Measurements from ENCODE around the gene SP2.
A peak's percentile ranks its signal among the peaks of the same experiment; 100 is the strongest.

SP2 gene

DNA sequence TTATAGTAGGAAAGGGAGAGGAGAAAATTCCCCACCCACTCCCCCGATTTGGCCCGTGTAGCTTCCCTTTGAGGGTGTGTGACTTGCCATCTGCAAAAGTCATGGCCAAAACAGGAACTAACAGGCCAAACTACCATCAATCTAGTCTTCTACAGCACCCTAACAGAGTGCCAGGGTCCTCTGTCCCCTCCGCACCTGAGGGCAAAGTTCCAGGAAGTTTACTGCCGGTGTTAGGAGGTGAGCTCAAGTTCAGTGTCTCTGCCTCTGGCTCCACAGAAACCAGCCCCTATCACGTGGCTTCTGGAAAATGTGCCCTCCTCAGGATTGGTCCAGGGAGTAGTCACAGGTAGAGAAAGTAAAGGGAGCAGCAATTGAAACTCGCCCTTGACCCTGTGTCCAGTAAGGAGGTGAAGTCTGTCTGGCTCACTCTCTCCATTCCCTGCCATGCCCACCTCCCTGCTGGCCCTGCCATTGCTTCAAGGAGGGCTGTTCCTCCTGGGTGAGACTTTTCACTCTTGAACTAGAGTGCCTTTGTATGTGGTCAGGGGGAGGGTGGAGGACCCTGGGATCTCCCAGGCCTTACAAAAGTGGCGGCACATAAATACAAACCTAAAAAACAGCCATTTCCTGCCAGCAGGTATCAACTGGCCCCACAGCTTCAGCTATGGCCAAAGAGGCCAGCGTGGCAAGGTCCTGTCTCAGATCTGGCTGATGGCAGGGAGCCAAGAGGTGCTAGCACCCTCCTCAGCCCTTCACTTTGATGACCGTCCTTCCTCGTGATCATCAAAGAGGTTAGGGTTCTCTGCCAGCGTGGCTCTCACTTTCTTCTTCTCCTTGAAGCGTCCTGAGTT lies 56.4 kb downstream of the SP2 start:
- no peak for DNase-seq

DNA sequence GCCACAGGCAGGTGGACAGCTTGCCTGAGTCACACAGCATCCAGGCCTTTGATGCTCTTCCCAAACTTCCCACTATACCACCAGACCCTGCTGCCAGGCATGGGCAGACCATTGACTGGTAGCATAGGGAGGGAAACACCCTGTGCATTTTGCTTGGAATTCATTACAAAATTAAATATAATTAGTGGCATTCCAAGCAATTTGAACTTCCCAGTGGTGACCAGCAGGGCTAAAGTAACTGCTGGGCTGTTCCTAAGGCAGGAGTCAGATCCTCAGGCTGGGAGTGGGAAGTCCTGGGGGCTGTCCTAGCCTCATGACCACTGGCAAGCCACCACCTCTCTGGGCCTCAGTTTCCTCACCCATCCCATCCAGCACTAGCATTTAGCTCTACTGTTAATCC lies 57.9 kb downstream of the SP2 start:
- DNase-seq = no peak

DNA sequence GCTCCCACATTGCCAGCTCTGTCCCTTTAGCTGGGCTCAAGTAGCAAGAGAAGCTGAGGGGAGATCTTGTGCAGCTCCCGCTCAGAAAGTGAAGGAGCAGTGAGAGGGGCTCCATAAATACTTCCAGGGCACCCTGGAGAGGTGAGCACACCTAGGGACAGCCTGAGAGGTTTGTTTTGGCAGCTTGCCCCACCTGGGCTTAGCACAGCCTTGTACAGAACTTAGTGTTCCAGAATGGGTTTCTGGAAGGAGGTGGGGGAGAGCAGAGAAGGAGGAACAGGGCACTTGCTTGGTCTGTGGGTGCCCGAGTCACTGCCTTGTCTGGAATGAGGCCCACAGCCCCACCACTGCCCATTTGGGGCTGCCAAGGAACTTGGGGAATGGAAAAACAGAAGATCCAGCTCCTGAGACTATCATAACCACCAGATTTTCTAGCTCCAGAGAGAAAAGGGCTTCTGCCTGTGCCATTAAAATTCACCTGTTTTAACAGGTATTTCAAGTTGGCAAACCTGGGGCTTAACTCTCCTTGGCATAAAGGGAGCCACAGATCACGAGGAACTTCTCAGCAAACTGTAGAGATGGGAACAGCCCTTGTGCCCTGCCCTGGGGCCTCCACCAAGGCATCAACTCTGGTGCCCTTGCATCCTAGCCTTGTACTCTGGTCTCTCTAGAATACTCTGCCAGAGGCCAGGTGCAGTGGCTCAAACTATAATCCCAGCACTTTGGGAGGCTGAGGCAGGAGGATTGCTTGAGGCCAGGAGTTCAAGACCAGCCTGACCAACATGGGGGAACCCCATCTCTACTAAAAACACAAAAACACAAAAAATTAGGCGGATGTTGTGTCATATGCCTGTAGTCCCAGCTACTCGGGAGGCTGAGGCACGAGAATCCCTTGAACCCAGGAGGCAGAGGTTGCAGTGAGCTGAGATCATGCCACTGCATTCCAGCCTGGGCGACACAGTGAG lies 59.7 kb downstream of the SP2 start:
- no peak for DNase-seq

DNA sequence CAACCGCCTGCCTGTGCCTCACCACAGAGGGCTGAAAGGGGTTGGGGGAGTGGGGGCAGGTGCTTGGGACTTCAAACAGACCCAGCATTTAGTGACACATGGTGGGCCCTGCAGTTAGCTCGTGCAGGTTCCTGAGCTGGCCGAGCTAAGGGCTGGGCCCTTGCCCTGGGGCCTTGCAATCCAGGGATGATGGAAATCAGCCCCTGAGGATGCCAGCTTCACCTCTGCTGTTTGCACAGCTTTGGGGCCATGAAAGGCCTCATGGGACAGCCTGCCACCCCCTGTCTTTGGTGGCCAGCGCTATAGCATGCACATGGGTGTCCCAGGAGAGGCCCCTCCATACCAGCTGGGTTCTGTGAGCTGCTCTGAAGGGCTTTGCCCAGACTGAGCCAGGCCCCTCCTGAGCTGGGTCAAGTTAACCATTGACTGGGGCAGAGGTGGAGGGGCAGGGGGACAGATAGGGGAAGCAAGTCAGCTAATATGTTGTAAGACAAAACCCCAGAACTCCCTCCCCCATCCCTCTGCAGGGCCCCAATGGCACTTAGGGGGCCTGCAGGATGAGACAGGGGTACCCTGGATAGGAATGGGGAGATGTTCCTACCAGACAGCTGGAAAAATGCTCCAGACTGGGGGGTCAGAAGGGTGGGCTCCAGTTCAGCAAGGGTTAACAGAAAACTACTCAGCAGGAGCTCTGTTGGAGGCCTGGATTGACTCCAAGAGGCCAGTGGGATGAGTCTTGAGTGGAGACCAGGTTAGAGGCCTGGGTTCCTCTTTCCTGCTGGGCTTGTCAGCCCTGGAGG lies 61.0 kb downstream of the SP2 start:
- no peak for DNase-seq

DNA sequence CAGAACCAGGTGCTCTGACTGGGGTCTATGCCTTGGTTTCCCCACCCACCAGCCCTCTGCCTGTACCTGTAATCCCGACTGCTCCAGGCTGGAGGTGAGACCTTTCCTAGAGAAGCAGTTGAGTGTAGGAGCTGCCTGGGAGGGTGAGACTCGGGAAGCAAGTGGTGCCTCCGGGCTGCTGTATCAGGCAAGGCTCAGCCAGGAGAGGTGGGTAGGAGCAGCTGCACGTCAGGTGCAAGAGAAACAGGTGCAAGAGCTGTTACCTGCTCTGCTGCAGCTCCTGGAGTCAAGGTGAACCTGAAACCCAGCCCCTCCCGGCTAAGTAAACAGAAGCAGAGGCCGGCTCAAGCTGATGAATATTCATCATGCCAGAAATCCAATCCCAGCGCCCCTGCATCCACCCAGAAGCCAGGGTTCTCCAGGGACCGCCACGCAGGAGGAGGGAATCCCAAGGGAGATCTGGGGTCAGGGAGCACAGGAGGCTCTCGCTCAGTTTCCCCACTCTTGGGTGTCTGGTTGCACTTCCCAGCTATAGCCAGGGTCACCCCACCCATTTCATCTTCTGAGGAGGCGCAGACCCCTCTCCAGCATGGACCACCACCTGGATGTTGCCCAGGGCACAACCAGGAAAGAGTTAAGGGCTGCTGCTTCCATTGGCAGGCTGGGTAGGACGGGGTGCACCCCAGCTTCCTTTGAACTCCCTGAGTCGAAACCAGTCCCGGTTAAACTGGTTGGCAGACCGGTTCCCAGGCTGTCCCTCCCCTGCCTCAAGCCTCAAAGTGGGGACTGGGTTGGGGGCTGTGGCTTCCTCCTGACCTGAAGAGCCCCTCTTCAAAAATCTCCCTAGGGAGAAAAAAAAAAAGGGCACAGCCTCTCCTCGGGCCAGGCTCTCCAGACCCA lies 61.8 kb downstream of the SP2 start, which contains the start of gene PRR15L:
TSS of gene PRR15L (minus strand) at position 293 of the 900 bp plus-strand sequence. CDS start 4,649 bp downstream, outside the sequence.
- no peak for DNase-seq

DNA sequence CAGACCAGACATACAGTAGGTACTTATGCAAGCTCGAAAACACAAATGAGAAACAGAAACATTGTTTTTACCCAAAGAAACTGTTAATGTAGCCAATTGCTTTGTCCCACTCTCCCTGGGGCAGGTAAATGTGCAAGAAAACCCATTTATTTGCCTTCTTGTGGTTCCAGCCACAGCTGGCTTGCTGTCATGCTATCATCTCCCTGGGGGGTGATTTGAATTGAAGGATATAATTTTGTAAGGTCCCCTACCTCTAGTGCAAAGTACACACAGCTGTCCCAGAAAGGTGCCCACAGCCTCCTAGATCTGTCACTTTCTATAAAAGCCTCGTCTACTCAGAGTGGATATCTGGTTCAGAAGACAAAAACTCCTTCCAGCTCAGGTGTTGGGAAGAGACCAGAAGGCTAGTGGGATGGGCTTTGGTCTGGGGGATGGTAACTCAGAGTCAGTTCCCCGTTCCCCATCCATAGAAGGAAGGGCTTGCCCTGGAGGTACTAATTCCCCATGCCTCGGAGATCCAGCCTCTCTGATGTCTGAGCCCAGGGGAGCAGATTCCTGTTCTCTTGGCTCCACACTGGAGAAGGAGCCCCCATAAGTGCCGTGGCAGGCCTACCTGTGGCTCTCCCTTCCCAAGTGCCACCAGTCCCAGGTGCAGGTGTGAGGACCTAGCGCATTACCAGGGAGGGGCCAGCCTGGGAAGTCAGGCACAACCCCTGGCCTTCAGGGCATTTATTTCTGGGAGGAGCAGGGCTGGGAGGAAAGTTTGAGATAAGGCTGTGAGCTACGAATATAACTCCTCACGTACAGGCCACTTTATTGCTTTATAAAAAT lies 64.0 kb downstream of the SP2 start:
- no peak for DNase-seq

DNA sequence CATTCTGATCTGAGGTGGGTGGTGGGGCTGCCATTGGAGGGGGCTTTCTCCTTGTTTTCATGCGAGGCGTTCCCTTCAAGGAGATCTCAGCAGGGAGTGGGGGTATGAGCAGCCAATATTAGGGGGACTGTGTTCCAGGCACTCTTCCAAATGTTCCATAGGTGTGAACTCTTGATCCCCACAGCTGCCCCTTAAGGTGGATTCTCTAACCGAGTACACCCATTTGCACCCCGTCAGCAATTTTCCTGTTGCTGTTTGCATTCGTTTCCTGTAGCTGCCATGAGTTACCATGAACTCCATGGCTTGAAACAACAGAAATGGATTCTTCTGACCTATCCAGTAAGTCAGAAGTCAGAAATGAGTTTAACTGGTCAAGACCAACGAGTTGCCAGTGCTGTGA lies 65.4 kb downstream of the SP2 start:
- no peak for DNase-seq

DNA sequence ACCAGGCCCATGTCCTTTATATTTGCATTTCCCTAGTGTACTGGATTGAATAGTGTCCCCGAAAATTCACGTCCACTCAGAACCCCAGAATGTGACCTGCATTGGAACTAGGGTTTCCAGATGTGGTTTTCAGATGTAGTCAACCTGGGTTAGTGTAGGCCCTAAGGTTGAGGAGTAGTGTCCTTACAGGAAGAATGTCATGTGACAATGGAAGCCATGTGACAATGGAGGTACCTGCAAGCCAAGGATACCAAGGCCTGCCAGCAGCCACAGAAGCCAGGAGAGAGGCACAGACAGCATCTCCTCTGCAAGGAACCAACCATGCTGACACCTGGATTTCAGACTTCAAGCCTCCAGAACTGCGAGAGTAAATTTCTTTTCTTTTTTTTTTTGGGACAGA lies 66.9 kb downstream of the SP2 start:
- no peak for DNase-seq

DNA sequence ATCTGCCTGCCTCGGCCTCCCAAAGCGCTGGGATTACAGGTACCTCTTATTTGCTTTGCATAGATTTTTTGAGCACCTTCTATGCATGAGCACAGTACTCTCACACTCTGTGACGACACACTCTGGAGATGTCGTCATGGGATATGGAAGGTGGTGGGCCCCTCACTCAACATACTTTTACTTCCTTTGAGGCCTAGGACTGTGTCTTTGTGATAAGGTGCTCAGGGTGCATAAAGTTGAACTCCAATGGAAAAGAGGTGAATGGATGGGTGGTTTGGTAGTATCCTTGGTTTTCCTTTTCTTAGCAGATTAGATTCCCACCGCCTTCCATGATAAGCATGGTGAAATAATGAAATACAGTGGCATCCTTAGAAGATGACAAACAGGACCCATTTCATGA lies 68.8 kb downstream of the SP2 start:
- no peak for DNase-seq

DNA sequence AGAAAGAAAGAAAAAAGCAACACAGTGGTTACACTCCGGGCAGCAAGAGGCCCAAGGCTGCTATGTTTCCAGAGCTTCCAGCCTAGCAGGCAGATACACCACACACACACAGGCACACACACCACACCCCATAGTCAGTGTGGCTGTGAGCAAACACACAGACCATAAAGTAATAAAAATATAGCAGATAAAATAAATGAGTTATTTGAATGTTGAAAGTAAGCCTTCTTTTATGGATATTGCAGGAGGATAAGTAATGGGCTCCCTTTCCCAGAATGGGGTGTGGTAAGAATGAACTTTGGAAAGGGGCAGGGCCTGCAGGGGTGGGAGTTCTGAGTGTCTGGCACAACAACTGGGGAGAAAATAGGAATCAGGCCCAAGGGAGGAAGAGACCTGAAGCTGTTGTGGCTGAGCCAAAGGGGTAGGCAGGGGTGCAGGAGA lies 70.1 kb downstream of the SP2 start:
- no peak for DNase-seq

DNA sequence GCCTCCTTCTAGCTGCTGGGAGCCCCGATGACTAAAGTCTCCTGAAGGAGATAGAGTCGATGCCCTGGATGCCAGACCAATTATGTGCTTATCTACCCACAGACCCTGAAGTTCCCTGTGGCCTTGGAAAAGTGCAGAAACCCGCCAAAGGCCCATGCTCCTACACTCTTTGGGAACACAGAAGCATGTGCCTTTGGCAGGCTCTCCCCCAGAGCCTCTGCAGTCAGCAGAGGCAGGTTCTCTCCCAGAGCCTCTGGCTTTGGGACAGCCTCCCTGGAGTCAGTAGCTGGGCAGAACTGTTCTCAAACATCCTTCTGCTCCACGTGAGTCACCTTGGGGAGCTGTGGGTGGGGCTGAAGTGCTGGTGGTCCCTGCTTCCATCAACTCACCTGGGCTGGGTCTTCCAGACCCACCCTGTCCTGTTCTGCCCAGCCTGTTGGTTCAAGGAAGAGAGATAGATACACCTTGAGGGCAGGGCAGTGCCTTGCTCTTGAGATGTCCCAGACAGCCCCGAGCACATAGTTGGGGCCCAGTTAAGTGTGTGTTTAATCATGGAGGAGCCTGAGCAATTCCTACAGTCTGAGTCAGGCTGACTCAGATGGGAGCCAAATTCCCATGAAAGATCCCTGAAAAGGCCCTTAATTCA lies 71.7 kb downstream of the SP2 start:
- no peak for DNase-seq

DNA sequence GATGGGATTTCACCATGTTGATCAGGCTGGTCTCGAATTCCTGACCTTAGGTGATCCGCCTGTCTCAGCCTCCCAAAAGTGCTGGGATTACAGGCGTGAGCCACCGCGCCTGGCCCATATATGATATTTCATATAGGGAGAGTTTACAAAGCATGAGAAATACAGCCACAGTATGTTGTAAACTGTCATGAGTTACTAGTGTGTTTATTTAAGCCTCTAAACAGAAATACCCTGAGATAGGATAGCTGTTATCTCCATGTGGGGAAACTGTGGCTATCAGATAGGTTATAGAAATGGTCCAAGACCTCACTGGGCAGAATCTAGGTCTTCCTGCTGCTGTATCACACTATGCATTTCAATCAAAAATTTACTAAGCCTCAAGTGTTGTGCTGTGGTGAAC lies 72.8 kb downstream of the SP2 start:
- no peak for DNase-seq

DNA sequence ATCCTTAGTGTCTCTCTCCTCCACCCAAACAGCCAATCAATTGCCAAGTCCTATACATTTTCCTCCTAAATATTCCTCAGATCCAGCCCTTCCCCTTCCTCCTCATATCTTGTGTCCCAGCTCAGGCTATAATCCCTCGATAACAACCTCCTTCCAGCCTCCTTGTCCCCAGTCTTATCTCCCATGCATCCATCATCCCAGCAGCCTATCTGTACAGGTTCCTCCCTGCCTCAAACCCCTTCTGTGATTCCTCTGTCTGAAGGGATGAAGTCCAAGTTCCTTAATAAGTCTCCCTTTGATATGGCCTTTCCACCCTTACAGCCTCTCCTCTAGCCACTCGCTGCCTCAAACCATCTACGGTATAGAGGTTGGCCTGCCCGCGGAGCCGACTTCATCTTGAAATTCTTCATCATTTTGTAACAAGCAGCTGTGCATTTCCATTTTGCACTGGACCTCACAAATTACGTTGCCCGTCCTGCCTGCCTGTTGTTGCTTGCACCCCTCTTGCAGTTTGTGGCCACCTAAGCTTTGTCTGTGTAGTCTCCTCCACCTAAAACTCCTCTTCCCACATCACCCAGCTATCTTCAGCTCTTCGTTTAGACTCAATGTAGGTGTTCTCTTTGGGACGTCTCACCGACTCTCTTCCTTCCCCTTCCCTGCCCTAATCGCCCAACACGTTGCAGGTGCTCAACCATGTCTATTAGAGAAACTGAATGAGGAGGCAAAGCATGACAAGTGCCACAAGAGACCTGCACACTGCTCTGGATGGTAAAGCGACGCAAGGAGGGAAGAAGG lies 74.1 kb downstream of the SP2 start:
- no peak for DNase-seq

DNA sequence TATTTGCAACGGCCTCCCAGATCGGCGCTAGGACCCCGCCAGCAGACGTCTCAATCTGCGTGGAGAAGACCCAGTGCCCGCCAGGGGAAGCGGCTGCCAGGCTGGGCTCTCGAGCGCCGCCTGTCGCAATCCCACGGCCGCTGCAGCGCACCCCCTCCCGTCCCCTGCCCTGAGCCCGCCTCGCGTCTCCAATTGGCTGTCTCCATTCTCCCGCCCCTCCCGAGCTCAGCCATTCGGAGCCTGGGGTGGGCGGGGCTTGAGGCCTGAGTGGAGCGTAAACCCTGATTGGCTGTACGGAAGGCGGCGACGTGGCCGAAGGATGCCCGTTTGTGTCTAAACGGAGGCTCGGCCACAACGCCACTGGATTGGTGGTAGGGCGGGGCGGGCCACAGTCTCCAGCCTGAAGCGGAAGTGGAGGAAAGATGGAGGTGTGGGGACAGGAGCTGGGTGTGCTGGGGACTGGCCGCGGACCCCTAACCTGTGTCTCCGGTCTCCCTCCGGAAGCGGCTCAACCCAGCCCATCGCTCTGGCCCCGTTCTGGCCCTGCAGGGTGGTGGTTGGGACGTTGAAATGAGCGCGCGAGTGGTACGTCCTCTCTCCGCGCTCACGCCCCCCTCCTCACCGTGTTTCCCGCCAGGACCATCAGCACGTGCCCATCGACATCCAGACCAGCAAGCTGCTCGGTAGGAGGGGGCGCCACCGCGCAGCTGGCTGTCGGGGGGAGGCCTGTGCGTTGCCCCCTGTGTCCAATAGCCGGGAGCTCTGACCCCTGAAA lies 74.9 kb downstream of the SP2 start, which contains the start of gene CDK5RAP3:
TSS of gene CDK5RAP3 (plus strand) at position 389 of the 775 bp plus-strand sequence. CDS start at position 423, 34 bp downstream.
- peak; percentile 100 for DNase-seq

DNA sequence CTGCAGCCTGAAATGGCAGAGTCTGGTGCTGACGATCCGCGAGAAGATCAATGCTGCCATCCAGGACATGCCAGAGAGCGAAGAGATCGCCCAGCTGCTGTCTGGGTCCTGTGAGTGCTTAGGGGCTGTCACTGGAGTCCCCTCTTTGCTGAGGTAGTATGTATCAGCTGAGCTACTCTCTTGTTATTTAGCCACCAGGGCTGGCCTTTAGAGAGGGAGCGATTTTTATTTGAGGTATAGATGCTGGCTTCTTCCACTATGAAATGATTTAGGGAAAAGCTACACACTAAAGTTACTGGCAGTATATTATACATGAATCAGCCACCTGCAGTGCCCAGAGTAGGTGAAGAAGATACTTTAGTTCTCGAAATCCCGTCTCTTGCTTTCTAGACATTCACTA lies 77.5 kb downstream of the SP2 start:
- no peak for DNase-seq

DNA sequence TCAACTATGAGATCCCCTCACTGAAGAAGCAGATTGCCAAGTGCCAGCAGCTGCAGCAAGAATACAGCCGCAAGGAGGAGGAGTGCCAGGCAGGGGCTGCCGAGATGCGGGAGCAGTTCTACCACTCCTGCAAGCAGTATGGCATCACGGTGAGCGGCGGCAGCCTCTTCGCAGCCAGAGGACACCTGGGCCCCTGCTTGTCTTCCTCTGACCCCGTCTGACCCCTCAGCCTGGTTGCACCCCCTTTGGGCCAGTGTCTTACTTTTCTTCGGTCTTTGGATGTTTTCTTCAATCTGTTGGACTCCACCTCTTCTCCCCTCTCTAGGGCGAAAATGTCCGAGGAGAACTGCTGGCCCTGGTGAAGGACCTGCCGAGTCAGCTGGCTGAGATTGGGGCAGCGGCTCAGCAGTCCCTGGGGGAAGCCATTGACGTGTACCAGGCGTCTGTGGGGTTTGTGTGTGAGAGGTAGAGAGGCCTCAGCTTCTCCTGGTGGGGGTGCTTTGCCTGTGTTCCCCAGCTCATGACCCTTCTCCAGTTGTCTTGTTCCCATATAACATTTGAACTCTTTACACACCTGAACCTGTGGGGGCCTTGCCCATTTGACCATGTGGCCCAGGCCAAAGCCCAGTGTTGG lies 79.3 kb downstream of the SP2 start:
- no peak for DNase-seq

DNA sequence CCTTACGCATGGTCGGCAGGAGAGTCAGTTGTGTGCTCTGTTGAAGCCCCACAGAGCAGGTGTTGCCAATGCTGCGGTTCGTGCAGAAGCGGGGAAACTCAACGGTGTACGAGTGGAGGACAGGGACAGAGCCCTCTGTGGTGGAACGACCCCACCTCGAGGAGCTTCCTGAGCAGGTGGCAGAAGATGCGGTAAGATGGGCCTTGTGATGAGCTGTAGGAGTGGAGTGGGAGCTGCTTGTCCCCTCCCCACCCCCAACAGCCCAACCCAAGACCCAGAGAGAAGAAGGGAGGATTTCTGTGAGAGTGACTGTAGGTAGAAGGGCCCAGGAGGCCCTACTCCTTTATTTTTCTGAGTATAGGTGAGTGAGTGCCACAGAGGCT lies 79.8 kb downstream of the SP2 start:
- no peak for DNase-seq

DNA sequence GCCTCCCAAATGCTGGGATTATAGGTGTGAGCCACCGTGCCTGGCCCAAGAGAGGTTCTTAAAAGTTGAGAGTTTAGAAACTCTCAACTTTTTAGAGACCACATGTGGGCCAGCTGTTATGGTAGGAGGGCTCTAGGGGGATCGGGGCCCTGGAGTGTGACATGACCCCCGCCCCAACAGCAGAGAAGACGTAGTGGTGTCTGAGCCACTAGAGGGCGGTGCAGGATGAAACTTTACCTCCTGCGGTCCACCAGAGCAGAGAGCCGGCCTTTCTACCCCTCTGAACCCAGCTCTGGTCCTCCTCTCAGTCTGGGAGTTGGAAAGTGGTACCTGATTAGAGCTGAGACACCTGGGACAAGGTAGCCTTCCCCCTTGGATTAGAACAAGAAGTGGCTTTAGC lies 82.3 kb downstream of the SP2 start:
- DNase-seq = peak; percentile 60

All from activated CD4-positive, alpha-beta T cell treated with anti-CD3 and anti-CD28 coated beads, Interleukin-10, Interleukin-2, amounts not matched to agents 100 ng/mL and 50 ng/mL, durations not matched to agents 16 hours and 8 hours (primary cell).